ENCODE results near the gene ANAPC7. TPM values are rescaled to one million over a fixed set of nuclear protein-coding genes. Genes with fewer than 3 reads are reported as not detected.
A peak's percentile ranks its signal among the peaks of the same experiment; 100 is the strongest.

The ANAPC7 gene
- total RNA-seq, 1 experiment from 2014 or later = 144 TPM

DNA sequence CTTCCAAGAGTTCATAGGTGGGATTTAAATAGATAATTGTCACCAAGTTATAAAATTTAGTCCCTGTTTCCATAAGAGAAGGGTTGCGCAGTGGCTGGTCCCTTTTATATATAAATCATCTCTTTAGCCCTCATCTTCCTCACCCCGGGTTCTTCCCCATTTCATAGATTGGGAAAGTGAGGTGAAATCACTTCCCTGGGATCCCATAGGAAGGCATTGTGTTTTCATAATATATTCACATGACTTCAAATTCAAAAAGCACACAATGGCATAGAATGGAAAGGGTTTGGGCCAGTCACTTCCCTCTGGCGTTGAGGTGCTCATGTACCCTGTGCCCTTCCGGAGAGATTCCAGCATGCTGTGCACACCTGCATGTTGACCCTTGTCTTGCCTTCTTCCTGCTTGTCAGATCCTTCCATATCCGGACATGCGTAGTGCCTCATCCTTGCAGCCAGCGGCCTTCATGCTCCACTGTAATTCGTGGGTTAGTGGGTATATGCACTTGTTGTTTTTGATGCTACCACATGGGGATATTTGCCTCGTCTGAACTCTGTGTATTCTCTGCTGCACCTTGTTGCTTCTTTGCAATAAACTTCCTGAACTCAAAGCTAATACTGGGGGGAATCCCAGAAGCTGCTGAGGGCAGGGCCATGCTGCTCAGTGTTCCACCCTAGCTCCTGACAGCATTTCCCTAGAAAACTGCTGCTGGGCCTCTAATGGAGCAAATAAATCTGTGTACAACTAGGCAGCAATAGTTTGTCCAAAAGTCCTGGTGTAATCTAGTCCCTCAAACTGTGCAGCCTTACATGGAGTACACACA lies 59.6 kb downstream of the ANAPC7 start:
- TF ChIP-seq EZH2 (IDR thresholded peaks at IDR 0.05; ENCODE audit: borderline replicate concordance, low read depth, low read length, poor library complexity, severe bottlenecking) = no peak
- TF ChIP-seq, protein P1, sequence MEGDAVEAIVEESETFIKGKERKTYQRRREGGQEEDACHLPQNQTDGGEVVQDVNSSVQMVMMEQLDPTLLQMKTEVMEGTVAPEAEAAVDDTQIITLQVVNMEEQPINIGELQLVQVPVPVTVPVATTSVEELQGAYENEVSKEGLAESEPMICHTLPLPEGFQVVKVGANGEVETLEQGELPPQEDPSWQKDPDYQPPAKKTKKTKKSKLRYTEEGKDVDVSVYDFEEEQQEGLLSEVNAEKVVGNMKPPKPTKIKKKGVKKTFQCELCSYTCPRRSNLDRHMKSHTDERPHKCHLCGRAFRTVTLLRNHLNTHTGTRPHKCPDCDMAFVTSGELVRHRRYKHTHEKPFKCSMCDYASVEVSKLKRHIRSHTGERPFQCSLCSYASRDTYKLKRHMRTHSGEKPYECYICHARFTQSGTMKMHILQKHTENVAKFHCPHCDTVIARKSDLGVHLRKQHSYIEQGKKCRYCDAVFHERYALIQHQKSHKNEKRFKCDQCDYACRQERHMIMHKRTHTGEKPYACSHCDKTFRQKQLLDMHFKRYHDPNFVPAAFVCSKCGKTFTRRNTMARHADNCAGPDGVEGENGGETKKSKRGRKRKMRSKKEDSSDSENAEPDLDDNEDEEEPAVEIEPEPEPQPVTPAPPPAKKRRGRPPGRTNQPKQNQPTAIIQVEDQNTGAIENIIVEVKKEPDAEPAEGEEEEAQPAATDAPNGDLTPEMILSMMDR (conservative IDR thresholded peaks at IDR 0.05; ENCODE audit: low read depth, low read length) = no peak
- Histone ChIP-seq H3K36me3 (ENCODE audit: insufficient read depth, low read length, poor library complexity, severe bottlenecking) (peaks cover 98% of the 10 kb centered on the region), H3K27me3 (replicated peaks; ENCODE audit: insufficient read depth, low read depth, low read length, poor library complexity) (no peaks in the 10 kb centered on the region), H3K27ac (ENCODE audit: low read depth, low read length, poor library complexity, severe bottlenecking) (peak overlapping the region; percentile 63), H3K4me3 (ENCODE audit: low read depth, low read length, poor library complexity, severe bottlenecking) (no peak overlapping the region), H3K9me3 (ENCODE audit: low read depth, low read length, poor library complexity, severe bottlenecking) (no peaks in the 10 kb centered on the region), H3K4me1 (ENCODE audit: insufficient read depth, low read length, poor library complexity, severe bottlenecking) (peaks cover 22% of the 10 kb centered on the region)
- ChIA-PET POLR2A (ENCODE audit: low non-redundant PET) (no interaction called here), CTCF (no interaction called here)
- intact Hi-C loops (cut with micrococcal nuclease; ENCODE audit: unreplicated experiment) = no loop called here
- BruUV-seq (replicated peaks) = no TSS peak
- no peak for DNase-seq (ENCODE audit: low spot score)

DNA sequence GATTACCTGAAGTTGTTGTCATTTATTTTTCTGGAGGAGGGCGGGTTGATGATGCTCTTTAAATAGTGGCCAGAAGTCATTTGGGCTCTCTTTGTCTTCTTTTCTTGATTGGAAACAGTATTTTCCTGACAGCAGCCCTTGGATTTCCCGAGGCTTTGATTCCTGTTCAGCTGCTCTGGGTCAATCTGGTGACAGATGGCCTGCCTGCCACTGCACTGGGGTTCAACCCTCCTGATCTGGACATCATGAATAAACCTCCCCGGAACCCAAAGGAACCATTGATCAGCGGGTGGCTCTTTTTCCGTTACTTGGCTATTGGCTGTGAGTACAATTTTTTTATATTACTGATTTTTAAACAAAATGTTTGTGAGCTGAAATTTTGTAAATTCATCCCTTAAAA lies 60.4 kb downstream of the ANAPC7 start:
- peaks cover 99% of the 10 kb centered on the region for H3K36me3 ChIP-seq (ENCODE audit: insufficient read depth, low read length, poor library complexity, severe bottlenecking)
- CTCF ChIA-PET = interaction anchor here (0.6 kb wide), 1 partner anchor 282 kb away, joined by 5 read pairs; no protein-coding TSS in a partner anchor
- H3K4me1 ChIP-seq (ENCODE audit: insufficient read depth, low read length, poor library complexity, severe bottlenecking) = peaks cover 22% of the 10 kb centered on the region
- BruUV-seq (replicated peaks) = no TSS peak
- DNase-seq (ENCODE audit: low spot score) = no peak
- H3K9me3 ChIP-seq (ENCODE audit: low read depth, low read length, poor library complexity, severe bottlenecking) = no peaks in the 10 kb centered on the region
- intact Hi-C loops (cut with micrococcal nuclease; ENCODE audit: unreplicated experiment) = no loop called here
- no peak overlapping the region for H3K27ac ChIP-seq (ENCODE audit: low read depth, low read length, poor library complexity, severe bottlenecking)
- POLR2A ChIA-PET (ENCODE audit: low non-redundant PET) = no interaction called here
- no peaks in the 10 kb centered on the region for H3K27me3 ChIP-seq (replicated peaks; ENCODE audit: insufficient read depth, low read depth, low read length, poor library complexity)
- no peak overlapping the region for H3K4me3 ChIP-seq (ENCODE audit: low read depth, low read length, poor library complexity, severe bottlenecking)
- no peak for TF ChIP-seq EZH2 (IDR thresholded peaks at IDR 0.05; ENCODE audit: borderline replicate concordance, low read depth, low read length, poor library complexity, severe bottlenecking)
- TF ChIP-seq, protein P1 (conservative IDR thresholded peaks at IDR 0.05; ENCODE audit: low read depth, low read length) = no peak

DNA sequence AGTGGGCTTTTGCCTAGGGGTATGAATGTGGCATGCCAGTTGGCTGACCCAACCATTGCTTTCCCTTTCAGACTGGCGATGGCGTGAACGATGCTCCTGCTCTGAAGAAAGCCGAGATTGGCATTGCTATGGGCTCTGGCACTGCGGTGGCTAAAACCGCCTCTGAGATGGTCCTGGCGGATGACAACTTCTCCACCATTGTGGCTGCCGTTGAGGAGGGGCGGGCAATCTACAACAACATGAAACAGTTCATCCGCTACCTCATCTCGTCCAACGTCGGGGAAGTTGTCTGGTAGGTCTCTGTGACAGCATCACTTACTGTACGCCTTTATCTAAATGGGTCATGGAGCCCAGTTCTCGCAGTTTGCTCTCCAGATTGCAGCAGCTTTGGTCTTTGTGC lies 61.4 kb downstream of the ANAPC7 start:
- H3K27me3 ChIP-seq (replicated peaks; ENCODE audit: insufficient read depth, low read depth, low read length, poor library complexity) = no peaks in the 10 kb centered on the region
- no peaks in the 10 kb centered on the region for H3K9me3 ChIP-seq (ENCODE audit: low read depth, low read length, poor library complexity, severe bottlenecking)
- intact Hi-C loops (cut with micrococcal nuclease; ENCODE audit: unreplicated experiment) = no loop called here
- TF ChIP-seq, protein P1 (conservative IDR thresholded peaks at IDR 0.05; ENCODE audit: low read depth, low read length) = no peak
- no peak for TF ChIP-seq EZH2 (IDR thresholded peaks at IDR 0.05; ENCODE audit: borderline replicate concordance, low read depth, low read length, poor library complexity, severe bottlenecking)
- H3K4me1 ChIP-seq (ENCODE audit: insufficient read depth, low read length, poor library complexity, severe bottlenecking) = peaks cover 22% of the 10 kb centered on the region
- CTCF ChIA-PET = no interaction called here
- peaks cover 99% of the 10 kb centered on the region for H3K36me3 ChIP-seq (ENCODE audit: insufficient read depth, low read length, poor library complexity, severe bottlenecking)
- POLR2A ChIA-PET (ENCODE audit: low non-redundant PET) = no interaction called here
- DNase-seq (ENCODE audit: low spot score) = no peak
- BruUV-seq (replicated peaks) = no TSS peak
- H3K27ac ChIP-seq (ENCODE audit: low read depth, low read length, poor library complexity, severe bottlenecking) = no peak overlapping the region
- no peak overlapping the region for H3K4me3 ChIP-seq (ENCODE audit: low read depth, low read length, poor library complexity, severe bottlenecking)
